Calu3 (cell line): Measurements from ENCODE around the gene CEP295NL. TPM values are rescaled to one million over a fixed set of nuclear protein-coding genes. Genes with fewer than 3 reads are reported as not detected.

ENCODE experiments used
- BruUV-seq: library from RNA; stranded (reverse); fragments of 400-500 nt; replicated peaks from 2 replicates; lab custom pipeline; 2021; lab: Mats Ljungman, UMichigan
- CTCF ChIA-PET: fragments of 300-600 bp; sonication (Branson Sonifier 250); formaldehyde crosslinking; loops from one replicate; lab custom pipeline; 2022; ENCODE audit warnings: antibody characterized with exemption; lab: Charles Lee
- DNase-seq: peaks from one replicate; pipeline ENCODE4 v3.0.0; 2022
- H3K27ac Mint-ChIP-seq: one replicate; pipeline ENCODE4 v1.8.0; 2022; ENCODE audit warnings: mixed read lengths; ENCODE audit not compliant: unreplicated experiment
- H3K27me3 Mint-ChIP-seq: one replicate; pipeline ENCODE4 v1.8.0; 2022; ENCODE audit warnings: mixed read lengths; ENCODE audit not compliant: unreplicated experiment
- H3K36me3 Mint-ChIP-seq: one replicate; pipeline ENCODE4 v1.8.0; 2022; ENCODE audit warnings: mild to moderate bottlenecking, moderate library complexity, mixed read lengths; ENCODE audit not compliant: insufficient read depth, unreplicated experiment
- H3K4me1 Mint-ChIP-seq: one replicate; pipeline ENCODE4 v1.8.0; 2022; ENCODE audit warnings: mild to moderate bottlenecking, low read depth, mixed read lengths; ENCODE audit not compliant: unreplicated experiment
- H3K4me3 Mint-ChIP-seq: one replicate; pipeline ENCODE4 v1.8.0; 2022; ENCODE audit warnings: mild to moderate bottlenecking, low read depth, moderate library complexity, mixed read lengths; ENCODE audit not compliant: unreplicated experiment
- H3K9me3 Mint-ChIP-seq: one replicate; pipeline ENCODE4 v1.8.0; 2022; ENCODE audit warnings: low read depth, mixed read lengths; ENCODE audit not compliant: unreplicated experiment
- CTCF ChIP-seq: fragments of 200-600 bp; IDR thresholded peaks from one replicate; pipeline ENCODE4 v1.8.0; 2022; ENCODE audit warnings: antibody characterized with exemption; ENCODE audit not compliant: unreplicated experiment
- intact Hi-C: fragments of 100-400 bp; cut with micrococcal nuclease; formaldehyde crosslinking; loops from one replicate; pipeline ENCODE4 v1.10.0; 2022; ENCODE audit not compliant: unreplicated experiment
- total RNA-seq: library from RNA; stranded (reverse); gene quantifications from 2 replicates; pipeline ENCODE4 v1.2.3, GENCODE V29; 2022

The CEP295NL gene
- total RNA-seq, 1 experiment from 2014 or later = 4.6 TPM

GRCh38 chr17:78855561-78856165 is 47.3 kb downstream of the CEP295NL start:
- no peak for TF ChIP-seq CTCF
- intact Hi-C loops = no loop called here
- no peak for DNase-seq
- H3K27ac Mint-ChIP-seq = no peak overlapping the region
- H3K9me3 Mint-ChIP-seq = no peaks in the 10 kb centered on the region
- no peaks in the 10 kb centered on the region for H3K4me1 Mint-ChIP-seq
- peaks cover 42% of the 10 kb centered on the region for H3K36me3 Mint-ChIP-seq
- no peaks in the 10 kb centered on the region for H3K27me3 Mint-ChIP-seq
- no peak overlapping the region for H3K4me3 Mint-ChIP-seq
- CTCF ChIA-PET = no interaction called here
- BruUV-seq = no TSS peak

GRCh38 chr17:78854508-78854907 is 48.5 kb downstream of the CEP295NL start:
- no peaks in the 10 kb centered on the region for H3K9me3 Mint-ChIP-seq
- CTCF ChIA-PET = interaction anchor here (0.6 to 0.8 kb wide), 2 partner anchors 24 to 738 kb away, joined by 3 to 6 read pairs; no protein-coding TSS in a partner anchor
- H3K27me3 Mint-ChIP-seq = no peaks in the 10 kb centered on the region
- BruUV-seq = no TSS peak
- TF ChIP-seq CTCF = no peak
- peaks cover 42% of the 10 kb centered on the region for H3K36me3 Mint-ChIP-seq
- no peak for DNase-seq
- H3K27ac Mint-ChIP-seq = no peak overlapping the region
- intact Hi-C loops = no loop called here
- H3K4me1 Mint-ChIP-seq = no peaks in the 10 kb centered on the region
- H3K4me3 Mint-ChIP-seq = no peak overlapping the region

DNA sequence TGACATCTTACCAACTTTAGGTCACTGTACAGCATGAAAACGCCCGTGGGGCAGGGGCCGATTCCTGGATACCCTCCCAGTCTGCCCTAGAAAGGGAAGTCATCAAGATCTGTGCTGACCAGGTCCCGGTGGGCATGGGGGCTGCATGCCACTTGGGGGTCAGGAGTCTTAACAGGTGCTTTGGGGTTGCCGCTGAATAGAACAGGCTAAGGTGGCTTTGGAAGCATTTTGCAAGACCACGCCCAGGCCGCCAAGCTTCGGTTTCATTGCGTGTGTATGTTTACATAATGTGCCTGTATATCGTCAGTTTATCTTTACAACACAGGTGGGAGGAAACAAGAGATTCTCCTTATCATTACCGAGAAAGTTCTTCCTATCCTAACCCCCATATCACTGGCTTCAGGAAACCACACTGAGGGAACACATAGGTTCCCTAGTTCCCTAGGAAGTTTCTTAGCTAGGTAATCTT is 49.0 kb downstream of the CEP295NL start:
- no peak for DNase-seq
- Mint-ChIP-seq H3K4me1 (no peaks in the 10 kb centered on the region), H3K9me3 (no peaks in the 10 kb centered on the region), H3K36me3 (peaks cover 42% of the 10 kb centered on the region), H3K27ac (no peak overlapping the region), H3K4me3 (no peak overlapping the region), H3K27me3 (no peaks in the 10 kb centered on the region)
- no peak for TF ChIP-seq CTCF
- CTCF ChIA-PET = no interaction called here
- TSS peak; percentile 73 for BruUV-seq
- intact Hi-C loops = no loop called here

DNA sequence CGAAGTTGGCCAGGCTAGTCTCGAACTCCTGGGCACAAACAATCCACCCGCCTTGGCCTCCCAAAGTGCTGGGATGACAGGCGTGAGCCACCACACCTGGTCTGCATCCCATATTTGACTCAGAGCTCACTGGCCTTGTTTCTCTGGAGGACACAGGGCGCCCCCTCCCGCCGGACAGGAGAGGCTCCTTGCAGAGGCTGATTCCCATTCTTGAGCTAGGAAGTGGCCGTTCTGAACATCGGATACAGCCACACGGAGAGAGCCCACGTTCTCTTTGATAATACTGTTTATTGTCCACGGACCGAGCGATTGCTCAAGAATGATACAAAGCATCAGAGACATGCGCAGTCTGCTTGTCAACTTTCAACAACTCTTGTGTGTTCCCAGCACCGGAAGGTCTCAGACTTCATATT is 50.3 kb downstream of the CEP295NL start:
- H3K4me3 Mint-ChIP-seq = no peak overlapping the region
- CTCF ChIA-PET = interaction anchor here (0.7 to 1.2 kb wide), 2 partner anchors 35 to 110 kb away, joined by 3 to 4 read pairs; no protein-coding TSS in a partner anchor
- peaks cover 42% of the 10 kb centered on the region for H3K36me3 Mint-ChIP-seq
- no peaks in the 10 kb centered on the region for H3K4me1 Mint-ChIP-seq
- TF ChIP-seq CTCF = no peak
- no peak for DNase-seq
- no peaks in the 10 kb centered on the region for H3K27me3 Mint-ChIP-seq
- H3K27ac Mint-ChIP-seq = no peak overlapping the region
- intact Hi-C loops = no loop called here
- BruUV-seq = no TSS peak
- no peaks in the 10 kb centered on the region for H3K9me3 Mint-ChIP-seq
